ENCODE data around the gene PCNX2. TPM values are rescaled to one million over a fixed set of nuclear protein-coding genes. Genes with fewer than 3 reads are reported as not detected.

PCNX2 gene
- total RNA-seq, 2 donors from 2014 or later: 23.9 to 39.1 TPM

DNA sequence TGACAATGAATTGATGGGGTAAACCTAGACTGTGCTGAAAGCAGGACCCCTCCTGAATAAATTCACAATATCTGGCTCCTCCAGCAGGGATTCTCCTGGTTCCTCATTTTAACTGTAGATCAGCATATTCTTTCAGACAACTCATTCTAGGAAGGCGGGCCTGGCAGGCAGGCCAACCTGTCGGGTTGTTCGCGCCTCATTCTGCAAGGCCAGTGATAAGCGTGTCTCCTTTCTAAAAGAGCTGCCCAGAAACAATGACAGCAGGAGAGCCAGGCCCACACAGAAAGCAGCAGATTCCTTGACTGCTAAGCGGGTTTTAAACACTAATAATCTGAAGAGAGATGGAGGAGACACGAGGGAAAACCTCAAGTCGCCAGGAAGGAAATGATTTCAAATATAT lies 275.1 kb downstream of the PCNX2 start:
- WGBS, 2 experiments (ENCODE audit: insufficient coverage in 1 of 2, insufficient read length in 1 of 2): 32 to 37% methylated on average over 7 to 8 of the region's 8 CpGs
- H3K27ac ChIP-seq (ENCODE audit: low read depth, low read length): no peak overlapping the region
- peaks cover 24% of the 10 kb centered on the region for H3K4me1 Mint-ChIP-seq

DNA sequence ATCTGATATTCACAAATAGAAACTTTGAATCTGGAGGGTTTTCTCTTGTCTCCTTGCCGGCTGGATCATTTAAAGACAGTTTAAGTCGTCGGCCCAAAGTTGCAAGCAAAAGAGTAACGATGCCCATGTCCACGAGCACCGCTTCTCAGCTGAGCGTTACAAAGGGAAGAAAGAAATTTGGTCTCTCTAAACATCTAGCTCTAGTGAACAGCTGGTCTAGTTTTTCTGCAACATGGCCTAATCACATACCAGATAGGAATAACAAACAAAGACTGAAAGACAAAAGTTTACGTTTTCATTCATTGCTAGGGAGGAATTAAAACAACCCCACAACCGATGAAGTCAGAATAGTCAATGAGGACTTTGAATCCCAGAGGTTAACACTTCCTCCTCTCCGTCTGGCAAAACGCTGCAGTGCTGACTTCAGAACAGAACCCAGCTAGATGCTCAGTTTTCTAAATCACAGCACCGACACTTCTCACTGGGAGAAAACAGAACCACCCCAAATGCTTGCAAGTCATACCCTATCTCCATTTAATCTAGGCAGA lies 275.7 kb downstream of the PCNX2 start:
- Mint-ChIP-seq H3K9me3 (no peaks in the 10 kb centered on the region), H3K27me3 (ENCODE audit: insufficient read depth) (peaks cover 55% of the 10 kb centered on the region), H3K4me1 (peaks cover 20% of the 10 kb centered on the region), H3K36me3 (ENCODE audit: low read depth) (peaks cover 19% of the 10 kb centered on the region), H3K4me3 (no peak overlapping the region), H3K27ac (no peak overlapping the region)
- TF ChIP-seq, protein P1, sequence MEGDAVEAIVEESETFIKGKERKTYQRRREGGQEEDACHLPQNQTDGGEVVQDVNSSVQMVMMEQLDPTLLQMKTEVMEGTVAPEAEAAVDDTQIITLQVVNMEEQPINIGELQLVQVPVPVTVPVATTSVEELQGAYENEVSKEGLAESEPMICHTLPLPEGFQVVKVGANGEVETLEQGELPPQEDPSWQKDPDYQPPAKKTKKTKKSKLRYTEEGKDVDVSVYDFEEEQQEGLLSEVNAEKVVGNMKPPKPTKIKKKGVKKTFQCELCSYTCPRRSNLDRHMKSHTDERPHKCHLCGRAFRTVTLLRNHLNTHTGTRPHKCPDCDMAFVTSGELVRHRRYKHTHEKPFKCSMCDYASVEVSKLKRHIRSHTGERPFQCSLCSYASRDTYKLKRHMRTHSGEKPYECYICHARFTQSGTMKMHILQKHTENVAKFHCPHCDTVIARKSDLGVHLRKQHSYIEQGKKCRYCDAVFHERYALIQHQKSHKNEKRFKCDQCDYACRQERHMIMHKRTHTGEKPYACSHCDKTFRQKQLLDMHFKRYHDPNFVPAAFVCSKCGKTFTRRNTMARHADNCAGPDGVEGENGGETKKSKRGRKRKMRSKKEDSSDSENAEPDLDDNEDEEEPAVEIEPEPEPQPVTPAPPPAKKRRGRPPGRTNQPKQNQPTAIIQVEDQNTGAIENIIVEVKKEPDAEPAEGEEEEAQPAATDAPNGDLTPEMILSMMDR (conservative IDR thresholded peaks at IDR 0.05): no peak
- H3K27ac ChIP-seq (ENCODE audit: low read depth, low read length): no peak overlapping the region
- H3K36me3 ChIP-seq (ENCODE audit: control insufficient read depth, insufficient read depth, low read length): no peaks in the 10 kb centered on the region
- peaks cover 34% of the 10 kb centered on the region for H3K27me3 ChIP-seq (ENCODE audit: control insufficient read depth, insufficient read depth, low read length, poor library complexity, severe bottlenecking)
- no peaks in the 10 kb centered on the region for H3K9me3 ChIP-seq (ENCODE audit: control insufficient read depth, low read length)
- DNase-seq: no peak
- H3K4me1 ChIP-seq (ENCODE audit: control insufficient read depth, insufficient read depth, low read length): peaks cover 8% of the 10 kb centered on the region
- H3K9ac ChIP-seq (ENCODE audit: extremely low read depth, low read length, poor library complexity, severe bottlenecking): no peak overlapping the region
- no peak overlapping the region for H3K4me3 ChIP-seq (ENCODE audit: low read length)
- WGBS, 2 experiments (ENCODE audit: insufficient coverage in 1 of 2, insufficient read length in 1 of 2): 82 to 86% methylated on average over 8 to 12 of the region's 12 CpGs

More for the DNA sequence above, 275.1 kb downstream of the PCNX2 start:
- no peaks in the 10 kb centered on the region for H3K9me3 ChIP-seq (ENCODE audit: control insufficient read depth, low read length)
- H3K4me1 ChIP-seq (ENCODE audit: control insufficient read depth, insufficient read depth, low read length): peaks cover 8% of the 10 kb centered on the region
- no peak overlapping the region for H3K9ac ChIP-seq (ENCODE audit: extremely low read depth, low read length, poor library complexity, severe bottlenecking)
- H3K36me3 Mint-ChIP-seq (ENCODE audit: low read depth): peaks cover 19% of the 10 kb centered on the region
- no peak overlapping the region for H3K4me3 Mint-ChIP-seq
- H3K27me3 ChIP-seq (ENCODE audit: control insufficient read depth, insufficient read depth, low read length, poor library complexity, severe bottlenecking): peaks cover 34% of the 10 kb centered on the region
- peak overlapping the region; percentile 13 for H3K27ac Mint-ChIP-seq
- TF ChIP-seq, protein P1 (conservative IDR thresholded peaks at IDR 0.05): no peak
- H3K9me3 Mint-ChIP-seq: no peaks in the 10 kb centered on the region
- no peaks in the 10 kb centered on the region for H3K36me3 ChIP-seq (ENCODE audit: control insufficient read depth, insufficient read depth, low read length)
- no peak overlapping the region for H3K4me3 ChIP-seq (ENCODE audit: low read length)
- peak; percentile 91 for DNase-seq
- peaks cover 57% of the 10 kb centered on the region for H3K27me3 Mint-ChIP-seq (ENCODE audit: insufficient read depth)

DNA sequence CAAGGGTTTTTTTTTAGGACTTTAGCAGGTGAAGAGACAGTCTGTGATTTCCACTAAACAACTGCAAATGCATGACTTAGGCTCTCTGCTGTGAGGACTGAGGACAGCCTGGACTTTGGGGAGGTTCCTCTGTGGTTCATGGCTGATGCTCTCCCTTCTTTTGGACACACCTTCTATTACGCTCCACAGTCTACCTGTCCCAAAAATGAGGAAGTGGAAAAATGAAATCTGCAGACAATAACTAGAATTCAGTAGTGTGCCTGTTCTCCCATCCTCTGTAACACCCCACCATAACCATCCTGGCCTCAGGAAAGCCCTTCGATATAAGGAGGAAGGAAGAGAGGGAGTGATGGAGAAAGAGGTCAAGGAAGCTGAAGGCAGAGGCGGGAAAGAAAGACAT lies 276.4 kb downstream of the PCNX2 start:
- peaks cover 20% of the 10 kb centered on the region for H3K4me1 Mint-ChIP-seq
- TF ChIP-seq, protein P1 (conservative IDR thresholded peaks at IDR 0.05): no peak
- peaks cover 19% of the 10 kb centered on the region for H3K36me3 Mint-ChIP-seq (ENCODE audit: low read depth)
- H3K27ac Mint-ChIP-seq: no peak overlapping the region
- WGBS, 2 experiments (ENCODE audit: insufficient coverage in 1 of 2, insufficient read length in 1 of 2): 93 to 96% methylated on average over 2 to 3 of the region's 3 CpGs
- H3K4me3 Mint-ChIP-seq: no peak overlapping the region
- H3K9me3 ChIP-seq (ENCODE audit: control insufficient read depth, low read length): no peaks in the 10 kb centered on the region
- no peak for DNase-seq
- peaks cover 53% of the 10 kb centered on the region for H3K27me3 Mint-ChIP-seq (ENCODE audit: insufficient read depth)
- H3K27ac ChIP-seq (ENCODE audit: low read depth, low read length): no peak overlapping the region
- no peak overlapping the region for H3K4me3 ChIP-seq (ENCODE audit: low read length)
- no peak overlapping the region for H3K9ac ChIP-seq (ENCODE audit: extremely low read depth, low read length, poor library complexity, severe bottlenecking)
- no peaks in the 10 kb centered on the region for H3K9me3 Mint-ChIP-seq
- H3K4me1 ChIP-seq (ENCODE audit: control insufficient read depth, insufficient read depth, low read length): peaks cover 8% of the 10 kb centered on the region
- H3K27me3 ChIP-seq (ENCODE audit: control insufficient read depth, insufficient read depth, low read length, poor library complexity, severe bottlenecking): peaks cover 34% of the 10 kb centered on the region
- H3K36me3 ChIP-seq (ENCODE audit: control insufficient read depth, insufficient read depth, low read length): no peaks in the 10 kb centered on the region

Data from endodermal cell (in vitro differentiated cells).